ENCODE measurements around the gene SELP. TPM values are rescaled to one million over a fixed set of nuclear protein-coding genes. Genes with fewer than 3 reads are reported as not detected.
A peak's percentile ranks its signal among the peaks of the same experiment; 100 is the strongest.

Gene SELP
- polyA plus RNA-seq, 1 donor (not counting 4 experiments of a cell fraction or from before 2014, with no cell fraction given): 0.09 TPM

GRCh38 chr1:169565335-169566271, 64.3 kb downstream of the SELP start:
- H3K4me2 ChIP-seq (ENCODE audit: control insufficient read depth, extremely low read depth, insufficient read depth, low read depth, low read length): peak overlapping the region; percentile 51
- no peaks in the 10 kb centered on the region for H3K9me3 ChIP-seq (ENCODE audit: control insufficient read depth, low read depth, low read length)
- dilution Hi-C loops (cut with MboI; ENCODE audit: extremely low pct_ligation_motif_present, low sequenced_read_pairs): no loop called here
- no peaks in the 10 kb centered on the region for H4K20me1 ChIP-seq (ENCODE audit: control insufficient read depth, extremely low read depth, insufficient read depth, low read length)
- H2AFZ ChIP-seq (ENCODE audit: control insufficient read depth, low read length): no peak overlapping the region
- H3K4me3 ChIP-seq (ENCODE audit: control insufficient read depth in 2 of 3, extremely low read depth in 1 of 3, insufficient read depth in 2 of 3, low read depth in 1 of 3, low read length in 3 of 3): no peak overlapping the region
- H3K9me1 ChIP-seq (ENCODE audit: control insufficient read depth, extremely low read depth, insufficient read depth, low read length): no peaks in the 10 kb centered on the region
- no peaks in the 10 kb centered on the region for H3K36me3 ChIP-seq (ENCODE audit: control insufficient read depth in 2 of 2, extremely low read depth in 1 of 2, insufficient read depth in 2 of 2, low read length in 2 of 2)
- H3K79me2 ChIP-seq (ENCODE audit: control insufficient read depth, insufficient read depth, low read length): no peaks in the 10 kb centered on the region
- FAIRE-seq: no peak
- H3K4me1 ChIP-seq (ENCODE audit: control insufficient read depth, extremely low read depth, insufficient read depth, low read length): peaks cover 11% of the 10 kb centered on the region
- no peak overlapping the region for H3K9ac ChIP-seq (ENCODE audit: control insufficient read depth, extremely low read depth, insufficient read depth, low read length)
- no peak overlapping the region for H3K27ac ChIP-seq (ENCODE audit: control insufficient read depth, insufficient read depth, low read length)
- no peaks in the 10 kb centered on the region for H3K27me3 ChIP-seq (ENCODE audit: control insufficient read depth, extremely low read depth, insufficient read depth, low read length)
- TF ChIP-seq CTCF (optimal IDR thresholded peaks at IDR 0.05 in 1 of 3, IDR thresholded peaks at IDR 0.05 in 1 of 3, conservative IDR thresholded peaks at IDR 0.05 in 1 of 3; ENCODE audit: extremely low read depth in 1 of 3, insufficient read depth in 2 of 3, low read length in 3 of 3): no peak
- TF ChIP-seq EZH2 (IDR thresholded peaks at IDR 0.05; ENCODE audit: low read length): no peak
- no peak for DNase-seq (ENCODE audit: low read depth, low spot score)

- no peaks in the 10 kb centered on the region for H3K79me2 ChIP-seq (ENCODE audit: control insufficient read depth, insufficient read depth, low read length)
- no peaks in the 10 kb centered on the region for H3K9me1 ChIP-seq (ENCODE audit: control insufficient read depth, extremely low read depth, insufficient read depth, low read length)
- H3K27ac ChIP-seq (ENCODE audit: control insufficient read depth, insufficient read depth, low read length): no peak overlapping the region
- no peak overlapping the region for H3K9ac ChIP-seq (ENCODE audit: control insufficient read depth, extremely low read depth, insufficient read depth, low read length)
- H3K9me3 ChIP-seq (ENCODE audit: control insufficient read depth, low read depth, low read length): no peaks in the 10 kb centered on the region
- H3K4me2 ChIP-seq (ENCODE audit: control insufficient read depth, extremely low read depth, insufficient read depth, low read depth, low read length): no peak overlapping the region
- dilution Hi-C loops (cut with MboI; ENCODE audit: extremely low pct_ligation_motif_present, low sequenced_read_pairs): no loop called here
- H4K20me1 ChIP-seq (ENCODE audit: control insufficient read depth, extremely low read depth, insufficient read depth, low read length): no peaks in the 10 kb centered on the region
- TF ChIP-seq CTCF (optimal IDR thresholded peaks at IDR 0.05 in 1 of 3, IDR thresholded peaks at IDR 0.05 in 1 of 3, conservative IDR thresholded peaks at IDR 0.05 in 1 of 3; ENCODE audit: extremely low read depth in 1 of 3, insufficient read depth in 2 of 3, low read length in 3 of 3): no peak
- TF ChIP-seq EZH2 (IDR thresholded peaks at IDR 0.05; ENCODE audit: low read length): no peak
- no peak overlapping the region for H2AFZ ChIP-seq (ENCODE audit: control insufficient read depth, low read length)
- H3K27me3 ChIP-seq (ENCODE audit: control insufficient read depth, extremely low read depth, insufficient read depth, low read length): no peaks in the 10 kb centered on the region
- peaks cover 11% of the 10 kb centered on the region for H3K4me1 ChIP-seq (ENCODE audit: control insufficient read depth, extremely low read depth, insufficient read depth, low read length)
- no peak overlapping the region for H3K4me3 ChIP-seq (ENCODE audit: control insufficient read depth in 2 of 3, extremely low read depth in 1 of 3, insufficient read depth in 2 of 3, low read depth in 1 of 3, low read length in 3 of 3)
- FAIRE-seq (no peak), DNase-seq (ENCODE audit: low read depth, low spot score) (no peak)
- no peaks in the 10 kb centered on the region for H3K36me3 ChIP-seq (ENCODE audit: control insufficient read depth in 2 of 2, extremely low read depth in 1 of 2, insufficient read depth in 2 of 2, low read length in 2 of 2)
Observed at GRCh38 chr1:169563650-169564049, 66.3 kb downstream of the SELP start.
